GM23338 (cell line): ENCODE data around the gene TRIM15. TPM values are rescaled to one million over a fixed set of nuclear protein-coding genes. Genes with fewer than 3 reads are reported as not detected.

Experiments
- ATAC-seq: fragments of 200-7000 bp; cut with Tn5 transposase; 3 replicates; pipeline ENCODE4 v1.9.1; 2020
- DNase-seq: peaks from one replicate; pipeline ENCODE4 v3.0.0-alpha.2; 2015; ENCODE audit warnings: low spot score
- H2AFZ ChIP-seq: fragments of 200-600 bp; sonication (generic); 2 replicates; pipeline ENCODE4 v1.8.0; 2016; ENCODE audit warnings: antibody characterized with exemption, mild to moderate bottlenecking, moderate library complexity
- H3F3A ChIP-seq: fragments of 200-600 bp; sonication (generic); replicated peaks from 2 replicates; pipeline ENCODE4 v1.8.0; 2017; ENCODE audit warnings: antibody characterized with exemption, mixed run types, low read depth
- H3K27ac ChIP-seq: fragments of 200-600 bp; sonication (generic); 2 replicates; pipeline ENCODE4 v1.6.1; 2016; ENCODE audit warnings: low read depth
- H3K27me3 ChIP-seq: fragments of 200-600 bp; sonication (generic); 2 replicates; pipeline ENCODE4 v1.8.0; 2016; ENCODE audit warnings: mild to moderate bottlenecking, mixed run types, moderate library complexity; ENCODE audit not compliant: insufficient read depth
- H3K36me3 ChIP-seq: fragments of 200-600 bp; sonication (generic); 2 replicates; pipeline ENCODE4 v1.8.0; 2016; ENCODE audit warnings: mild to moderate bottlenecking; ENCODE audit not compliant: insufficient read depth
- H3K4me1 ChIP-seq: fragments of 200-600 bp; sonication (generic); 2 replicates; pipeline ENCODE4 v1.8.0; 2016; ENCODE audit warnings: mild to moderate bottlenecking, moderate library complexity; ENCODE audit not compliant: insufficient read depth
- H3K4me2 ChIP-seq: fragments of 200-600 bp; sonication (generic); 2 replicates; pipeline ENCODE4 v1.7.1; 2017; ENCODE audit warnings: mixed run types
- H3K4me3 ChIP-seq: fragments of 200-600 bp; sonication (generic); 2 replicates; pipeline ENCODE4 v1.6.1; 2016; ENCODE audit warnings: mixed run types
- H3K79me2 ChIP-seq: fragments of 200-600 bp; sonication (generic); replicated peaks from 2 replicates; pipeline ENCODE4 v1.8.0; 2017; ENCODE audit warnings: mild to moderate bottlenecking; ENCODE audit not compliant: insufficient read depth
- H3K9me2 ChIP-seq: fragments of 200-600 bp; sonication (generic); 2 replicates; pipeline ENCODE4 v1.8.0; 2017; ENCODE audit not compliant: insufficient read depth
- H4K20me1 ChIP-seq: fragments of 200-600 bp; sonication (generic); replicated peaks from 2 replicates; pipeline ENCODE4 v1.8.0; 2017; ENCODE audit warnings: mild to moderate bottlenecking; ENCODE audit not compliant: insufficient read depth
- H3K27ac Mint-ChIP-seq: 2 replicates; pipeline ENCODE4 v1.8.0; 2020; ENCODE audit warnings: inconsistent platforms, mild to moderate bottlenecking, moderate library complexity, mixed read lengths
- H3K27me3 Mint-ChIP-seq: 3 replicates; pipeline ENCODE4 v1.8.0; 2022; ENCODE audit warnings: low read depth, mild to moderate bottlenecking, moderate library complexity, mixed read lengths, inconsistent platforms; ENCODE audit not compliant: insufficient read depth, poor library complexity
- H3K36me3 Mint-ChIP-seq: 3 replicates; pipeline ENCODE4 v1.8.0; 2021; ENCODE audit warnings: low read depth, mild to moderate bottlenecking, inconsistent platforms, moderate library complexity, mixed read lengths
- H3K4me1 Mint-ChIP-seq: 3 replicates; pipeline ENCODE4 v1.8.0; 2020; ENCODE audit warnings: mild to moderate bottlenecking, inconsistent platforms, mixed read lengths
- H3K4me3 Mint-ChIP-seq: 3 replicates; pipeline ENCODE4 v1.8.0; 2021; ENCODE audit warnings: moderate library complexity, mild to moderate bottlenecking, inconsistent platforms, mixed read lengths
- H3K9me3 Mint-ChIP-seq: 3 replicates; pipeline ENCODE4 v1.8.0; 2020; ENCODE audit warnings: moderate library complexity, mild to moderate bottlenecking, inconsistent platforms, mixed read lengths
- CREB1 ChIP-seq: fragments of 250-450 bp; sonication (Bioruptor Pico); IDR thresholded peaks from 2 replicates; pipeline ENCODE4 v1.5.0; 2020; ENCODE audit warnings: low read depth, mild to moderate bottlenecking, moderate library complexity
- EZH2 ChIP-seq: fragments of 200-600 bp; sonication (generic); IDR thresholded peaks from one replicate; pipeline ENCODE4 v1.8.0; 2017; ENCODE audit warnings: antibody characterized with exemption, mild to moderate bottlenecking, low read depth; ENCODE audit not compliant: unreplicated experiment
- EZH2phosphoT487 ChIP-seq: fragments of 200-600 bp; sonication (generic); IDR thresholded peaks from one replicate; pipeline ENCODE4 v1.8.1; 2018; ENCODE audit warnings: antibody characterized with exemption; ENCODE audit not compliant: unreplicated experiment
- JUNB ChIP-seq: IDR thresholded peaks from one replicate; pipeline ENCODE4 v1.6.1; 2016; ENCODE audit warnings: antibody characterized with exemption; ENCODE audit not compliant: unreplicated experiment
- NANOG ChIP-seq: IDR thresholded peaks from 2 replicates; pipeline ENCODE4 v1.6.1; 2016; ENCODE audit warnings: antibody characterized with exemption, borderline replicate concordance
- POLR2AphosphoS5 ChIP-seq: IDR thresholded peaks from 2 replicates; pipeline ENCODE4 v1.6.1; 2016; ENCODE audit warnings: antibody characterized with exemption, low read depth
- STAT1 ChIP-seq: IDR thresholded peaks from one replicate; pipeline ENCODE4 v1.6.1; 2016; ENCODE audit warnings: antibody characterized with exemption; ENCODE audit not compliant: unreplicated experiment
- ZNF331 ChIP-seq: fragments of 250-450 bp; sonication (Bioruptor Pico); IDR thresholded peaks from 2 replicates; pipeline ENCODE4 v1.5.0; 2020; ENCODE audit warnings: low read depth, mild to moderate bottlenecking, moderate library complexity
- polyA plus RNA-seq: library from polyadenylated mRNA; unstranded; fragments of >200 nt; fragmentation: Nextera tagmentation; extraction: Ambion mirVana; gene quantifications from 2 replicates; pipeline ENCODE4 v1.2.1, GENCODE V29; 2016
- total RNA-seq: library from RNA; depleted of rRNA; stranded (reverse); fragments of >200 nt; shearing (Covaris generic); gene quantifications from 2 replicates; pipeline ENCODE4 v1.2.3, GENCODE V29; 2014
- TF ChIP-seq, protein P1 (sequence below): fragments of 250-450 bp; sonication (Bioruptor Pico); IDR thresholded peaks from 2 replicates; pipeline ENCODE4 v1.5.0; 2020; ENCODE audit warnings: mild to moderate bottlenecking, moderate library complexity
- TF ChIP-seq, protein P2 (sequence below): IDR thresholded peaks from 2 replicates; pipeline ENCODE4 v1.6.1; 2016; ENCODE audit warnings: antibody characterized with exemption
- TF ChIP-seq, protein P3 (sequence below), 2 experiments: fragments of 200-600 bp in 1 of 2; sonication (generic) in 1 of 2; conservative IDR thresholded peaks; 2 replicates each; pipeline versions ENCODE4 v1.5.1 to v1.6.1; 2016 to 2017; ENCODE audit warnings: antibody characterized with exemption in 2 of 2, low read depth in 2 of 2, mild to moderate bottlenecking in 2 of 2, moderate library complexity in 1 of 2

Gene TRIM15
- total and polyA plus RNA-seq, 2 experiments from 2014 or later: 0.21 to 1.0 TPM

DNA sequence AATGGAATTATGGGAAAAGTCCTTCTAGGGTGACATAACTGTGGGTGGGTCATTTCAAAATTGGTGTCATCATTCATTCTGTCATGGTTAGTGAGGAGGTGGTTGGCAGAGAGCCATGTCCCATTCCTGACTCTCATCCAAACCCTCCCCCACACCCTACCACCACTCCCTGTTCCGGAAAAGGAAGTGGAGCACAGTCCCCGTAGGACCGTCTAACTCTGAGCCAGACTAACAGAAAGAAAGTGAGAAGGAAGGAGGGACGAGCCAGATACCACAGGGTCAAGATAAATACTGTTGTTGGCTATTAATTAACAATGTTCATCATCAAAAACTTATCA is 7.1 kb upstream of the TRIM15 start:
- Mint-ChIP-seq H3K27ac (no peak overlapping the region), H3K36me3 (no peaks in the 10 kb centered on the region), H3K4me1 (no peaks in the 10 kb centered on the region), H3K4me3 (no peak overlapping the region), H3K27me3 (peaks cover 8% of the 10 kb centered on the region), H3K9me3 (no peaks in the 10 kb centered on the region)
- Histone ChIP-seq H3K4me1 (no peaks in the 10 kb centered on the region), H4K20me1 (no peaks in the 10 kb centered on the region), H3K9me2 (no peaks in the 10 kb centered on the region), H3K27ac (no peak overlapping the region), H3K4me3 (no peak overlapping the region), H2AFZ (no peak overlapping the region), H3K79me2 (no peaks in the 10 kb centered on the region), H3K4me2 (no peak overlapping the region), H3K36me3 (no peaks in the 10 kb centered on the region), H3F3A (no peaks in the 10 kb centered on the region), H3K27me3 (0 out of 2 replicates have a peak, but pooled peaks cover 11% of the 10 kb centered on the region)
- TF ChIP-seq STAT1 (no peak), ZNF331 (CRISPR knock-in tag) (no peak), POLR2AphosphoS5 (no peak), CREB1 (CRISPR knock-in tag) (no peak), JUNB (no peak), NANOG (no peak), EZH2 (no peak), EZH2phosphoT487 (no peak)
- TF ChIP-seq, protein P1, sequence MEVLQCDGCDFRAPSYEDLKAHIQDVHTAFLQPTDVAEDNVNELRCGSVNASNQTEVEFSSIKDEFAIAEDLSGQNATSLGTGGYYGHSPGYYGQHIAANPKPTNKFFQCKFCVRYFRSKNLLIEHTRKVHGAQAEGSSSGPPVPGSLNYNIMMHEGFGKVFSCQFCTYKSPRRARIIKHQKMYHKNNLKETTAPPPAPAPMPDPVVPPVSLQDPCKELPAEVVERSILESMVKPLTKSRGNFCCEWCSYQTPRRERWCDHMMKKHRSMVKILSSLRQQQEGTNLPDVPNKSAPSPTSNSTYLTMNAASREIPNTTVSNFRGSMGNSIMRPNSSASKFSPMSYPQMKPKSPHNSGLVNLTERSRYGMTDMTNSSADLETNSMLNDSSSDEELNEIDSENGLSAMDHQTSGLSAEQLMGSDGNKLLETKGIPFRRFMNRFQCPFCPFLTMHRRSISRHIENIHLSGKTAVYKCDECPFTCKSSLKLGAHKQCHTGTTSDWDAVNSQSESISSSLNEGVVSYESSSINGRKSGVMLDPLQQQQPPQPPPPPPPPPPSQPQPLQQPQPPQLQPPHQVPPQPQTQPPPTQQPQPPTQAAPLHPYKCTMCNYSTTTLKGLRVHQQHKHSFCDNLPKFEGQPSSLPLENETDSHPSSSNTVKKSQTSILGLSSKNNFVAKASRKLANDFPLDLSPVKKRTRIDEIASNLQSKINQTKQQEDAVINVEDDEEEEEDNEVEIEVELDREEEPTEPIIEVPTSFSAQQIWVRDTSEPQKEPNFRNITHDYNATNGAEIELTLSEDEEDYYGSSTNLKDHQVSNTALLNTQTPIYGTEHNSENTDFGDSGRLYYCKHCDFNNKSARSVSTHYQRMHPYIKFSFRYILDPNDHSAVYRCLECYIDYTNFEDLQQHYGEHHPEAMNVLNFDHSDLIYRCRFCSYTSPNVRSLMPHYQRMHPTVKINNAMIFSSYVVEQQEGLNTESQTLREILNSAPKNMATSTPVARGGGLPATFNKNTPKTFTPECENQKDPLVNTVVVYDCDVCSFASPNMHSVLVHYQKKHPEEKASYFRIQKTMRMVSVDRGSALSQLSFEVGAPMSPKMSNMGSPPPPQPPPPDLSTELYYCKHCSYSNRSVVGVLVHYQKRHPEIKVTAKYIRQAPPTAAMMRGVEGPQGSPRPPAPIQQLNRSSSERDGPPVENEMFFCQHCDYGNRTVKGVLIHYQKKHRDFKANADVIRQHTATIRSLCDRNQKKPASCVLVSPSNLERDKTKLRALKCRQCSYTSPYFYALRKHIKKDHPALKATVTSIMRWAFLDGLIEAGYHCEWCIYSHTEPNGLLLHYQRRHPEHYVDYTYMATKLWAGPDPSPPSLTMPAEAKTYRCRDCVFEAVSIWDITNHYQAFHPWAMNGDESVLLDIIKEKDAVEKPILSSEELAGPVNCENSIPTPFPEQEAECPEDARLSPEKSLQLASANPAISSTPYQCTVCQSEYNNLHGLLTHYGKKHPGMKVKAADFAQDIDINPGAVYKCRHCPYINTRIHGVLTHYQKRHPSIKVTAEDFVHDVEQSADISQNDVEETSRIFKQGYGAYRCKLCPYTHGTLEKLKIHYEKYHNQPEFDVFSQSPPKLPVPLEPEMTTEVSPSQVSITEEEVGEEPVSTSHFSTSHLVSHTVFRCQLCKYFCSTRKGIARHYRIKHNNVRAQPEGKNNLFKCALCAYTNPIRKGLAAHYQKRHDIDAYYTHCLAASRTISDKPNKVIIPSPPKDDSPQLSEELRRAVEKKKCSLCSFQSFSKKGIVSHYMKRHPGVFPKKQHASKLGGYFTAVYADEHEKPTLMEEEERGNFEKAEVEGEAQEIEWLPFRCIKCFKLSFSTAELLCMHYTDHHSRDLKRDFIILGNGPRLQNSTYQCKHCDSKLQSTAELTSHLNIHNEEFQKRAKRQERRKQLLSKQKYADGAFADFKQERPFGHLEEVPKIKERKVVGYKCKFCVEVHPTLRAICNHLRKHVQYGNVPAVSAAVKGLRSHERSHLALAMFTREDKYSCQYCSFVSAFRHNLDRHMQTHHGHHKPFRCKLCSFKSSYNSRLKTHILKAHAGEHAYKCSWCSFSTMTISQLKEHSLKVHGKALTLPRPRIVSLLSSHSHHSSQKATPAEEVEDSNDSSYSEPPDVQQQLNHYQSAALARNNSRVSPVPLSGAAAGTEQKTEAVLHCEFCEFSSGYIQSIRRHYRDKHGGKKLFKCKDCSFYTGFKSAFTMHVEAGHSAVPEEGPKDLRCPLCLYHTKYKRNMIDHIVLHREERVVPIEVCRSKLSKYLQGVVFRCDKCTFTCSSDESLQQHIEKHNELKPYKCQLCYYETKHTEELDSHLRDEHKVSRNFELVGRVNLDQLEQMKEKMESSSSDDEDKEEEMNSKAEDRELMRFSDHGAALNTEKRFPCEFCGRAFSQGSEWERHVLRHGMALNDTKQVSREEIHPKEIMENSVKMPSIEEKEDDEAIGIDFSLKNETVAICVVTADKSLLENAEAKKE (CRISPR knock-in tag): no peak
- TF ChIP-seq, protein P2, sequence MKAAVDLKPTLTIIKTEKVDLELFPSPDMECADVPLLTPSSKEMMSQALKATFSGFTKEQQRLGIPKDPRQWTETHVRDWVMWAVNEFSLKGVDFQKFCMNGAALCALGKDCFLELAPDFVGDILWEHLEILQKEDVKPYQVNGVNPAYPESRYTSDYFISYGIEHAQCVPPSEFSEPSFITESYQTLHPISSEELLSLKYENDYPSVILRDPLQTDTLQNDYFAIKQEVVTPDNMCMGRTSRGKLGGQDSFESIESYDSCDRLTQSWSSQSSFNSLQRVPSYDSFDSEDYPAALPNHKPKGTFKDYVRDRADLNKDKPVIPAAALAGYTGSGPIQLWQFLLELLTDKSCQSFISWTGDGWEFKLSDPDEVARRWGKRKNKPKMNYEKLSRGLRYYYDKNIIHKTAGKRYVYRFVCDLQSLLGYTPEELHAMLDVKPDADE: no peak
- TF ChIP-seq, protein P3, sequence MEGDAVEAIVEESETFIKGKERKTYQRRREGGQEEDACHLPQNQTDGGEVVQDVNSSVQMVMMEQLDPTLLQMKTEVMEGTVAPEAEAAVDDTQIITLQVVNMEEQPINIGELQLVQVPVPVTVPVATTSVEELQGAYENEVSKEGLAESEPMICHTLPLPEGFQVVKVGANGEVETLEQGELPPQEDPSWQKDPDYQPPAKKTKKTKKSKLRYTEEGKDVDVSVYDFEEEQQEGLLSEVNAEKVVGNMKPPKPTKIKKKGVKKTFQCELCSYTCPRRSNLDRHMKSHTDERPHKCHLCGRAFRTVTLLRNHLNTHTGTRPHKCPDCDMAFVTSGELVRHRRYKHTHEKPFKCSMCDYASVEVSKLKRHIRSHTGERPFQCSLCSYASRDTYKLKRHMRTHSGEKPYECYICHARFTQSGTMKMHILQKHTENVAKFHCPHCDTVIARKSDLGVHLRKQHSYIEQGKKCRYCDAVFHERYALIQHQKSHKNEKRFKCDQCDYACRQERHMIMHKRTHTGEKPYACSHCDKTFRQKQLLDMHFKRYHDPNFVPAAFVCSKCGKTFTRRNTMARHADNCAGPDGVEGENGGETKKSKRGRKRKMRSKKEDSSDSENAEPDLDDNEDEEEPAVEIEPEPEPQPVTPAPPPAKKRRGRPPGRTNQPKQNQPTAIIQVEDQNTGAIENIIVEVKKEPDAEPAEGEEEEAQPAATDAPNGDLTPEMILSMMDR (conservative IDR thresholded peaks at IDR 0.05; ENCODE audit: low read depth in 2 of 2): no peak
- DNase-seq: no peak
- ATAC-seq: no peak
